HEK293 (cell line): Measurements from ENCODE around the gene PDE4B.

ENCODE experiments used
- CTCF ChIA-PET: fragments of 350-600 bp; formaldehyde crosslinking; extraction: SDS; loops from one replicate; lab custom pipeline; 2021; ENCODE audit warnings: antibody characterized with exemption; lab: Yijun Ruan, JAX
- POLR2A ChIA-PET: fragments of 300-600 bp; formaldehyde crosslinking; extraction: SDS; loops from one replicate; lab custom pipeline; 2020; ENCODE audit warnings: antibody characterized with exemption, inconsistent platforms; lab: Yijun Ruan, JAX
- H3K27ac ChIP-seq: fragments of 200-500 bp; sonication (Bioruptor generic); 2 replicates; pipeline ENCODE4 v1.5.1; 2014; ENCODE audit warnings: low read depth, low read length, control low read depth, inconsistent platforms; ENCODE audit errors: extremely low read depth
- H3K36me3 ChIP-seq, 2 experiments: fragments of 200-500 bp in 1 of 2; sonication (Bioruptor generic) in 1 of 2; 1 replicate in 1 of 2; 2 replicates in 1 of 2; pipeline ENCODE4 v1.5.1; 2014 to 2017; ENCODE audit warnings: inconsistent platforms in 2 of 2, low read length in 2 of 2; ENCODE audit not compliant: control insufficient read depth in 2 of 2, insufficient read depth in 1 of 2
- H3K4me1 ChIP-seq: fragments of 200-500 bp; sonication (Bioruptor generic); 2 replicates; pipeline ENCODE4 v1.5.1; 2014; ENCODE audit warnings: mild to moderate bottlenecking, low read length, inconsistent platforms; ENCODE audit not compliant: control insufficient read depth, insufficient read depth
- H3K4me3 ChIP-seq: 2 replicates; pipeline ENCODE4 v1.5.1; 2011; ENCODE audit warnings: low read depth, mild to moderate bottlenecking, control low read depth, low read length, moderate library complexity
- H3K9me3 ChIP-seq: fragments of 200-500 bp; sonication (Bioruptor generic); 2 replicates; pipeline ENCODE4 v1.5.1; 2014; ENCODE audit warnings: low read depth, low read length, inconsistent platforms; ENCODE audit not compliant: control insufficient read depth, insufficient read depth
- BCL11A ChIP-seq: fragments of 450-650 bp; formaldehyde crosslinking; IDR thresholded peaks from 2 replicates; pipeline ENCODE4 v1.5.1; 2016; ENCODE audit warnings: low read depth, missing biosample characterization, missing genetic modification characterization
- HOXC10 ChIP-seq: sonication (generic); formaldehyde crosslinking; IDR thresholded peaks from 2 replicates; pipeline ENCODE4 v1.8.1; 2023; ENCODE audit warnings: mild to moderate bottlenecking, missing genetic modification reagents
- SCRT2 ChIP-seq: fragments of 450-650 bp; formaldehyde crosslinking; IDR thresholded peaks from 2 replicates; pipeline ENCODE4 v1.5.1; 2016; ENCODE audit warnings: missing biosample characterization, missing genetic modification characterization
- SP3 ChIP-seq: fragments of 450-650 bp; formaldehyde crosslinking; IDR thresholded peaks from 2 replicates; pipeline ENCODE4 v1.5.1; 2016; ENCODE audit warnings: missing biosample characterization, missing genetic modification characterization
- ZNF112 ChIP-seq: fragments of 450-650 bp; formaldehyde crosslinking; IDR thresholded peaks from 2 replicates; pipeline ENCODE4 v1.5.0; 2017; ENCODE audit warnings: missing biosample characterization, missing genetic modification characterization
- ZNF174 ChIP-seq: fragments of 450-650 bp; formaldehyde crosslinking; IDR thresholded peaks from 2 replicates; pipeline ENCODE4 v1.5.0; 2017; ENCODE audit warnings: missing biosample characterization, mild to moderate bottlenecking, missing genetic modification characterization
- ZNF37A ChIP-seq: fragments of 450-650 bp; IDR thresholded peaks from 2 replicates; pipeline ENCODE4 v1.5.1; 2018; ENCODE audit warnings: missing biosample characterization, missing genetic modification characterization
- ZNF404 ChIP-seq: fragments of 450-650 bp; formaldehyde crosslinking; IDR thresholded peaks from 2 replicates; pipeline ENCODE4 v1.5.1; 2017; ENCODE audit warnings: missing biosample characterization, missing genetic modification characterization
- ZNF571 ChIP-seq: fragments of 450-650 bp; formaldehyde crosslinking; IDR thresholded peaks from 2 replicates; pipeline ENCODE4 v1.5.0; 2017; ENCODE audit warnings: missing biosample characterization, missing genetic modification characterization
- ZNF585B ChIP-seq: fragments of 450-650 bp; formaldehyde crosslinking; IDR thresholded peaks from 2 replicates; pipeline ENCODE4 v1.5.1; 2016; ENCODE audit warnings: missing biosample characterization, missing genetic modification characterization
- ZNF624 ChIP-seq: fragments of 450-650 bp; formaldehyde crosslinking; IDR thresholded peaks from 2 replicates; pipeline ENCODE4 v1.5.1; 2017; ENCODE audit warnings: missing biosample characterization, missing genetic modification characterization
- ZNF629 ChIP-seq: fragments of 450-650 bp; formaldehyde crosslinking; IDR thresholded peaks from 2 replicates; pipeline ENCODE4 v1.5.1; 2017; ENCODE audit warnings: missing biosample characterization, missing genetic modification characterization
- ZNF785 ChIP-seq: fragments of 450-650 bp; formaldehyde crosslinking; IDR thresholded peaks from 2 replicates; pipeline ENCODE4 v1.5.1; 2016; ENCODE audit warnings: missing biosample characterization, missing genetic modification characterization
- ZNF792 ChIP-seq: fragments of 450-650 bp; formaldehyde crosslinking; IDR thresholded peaks from 2 replicates; pipeline ENCODE4 v1.5.1; 2016; ENCODE audit warnings: missing biosample characterization, missing genetic modification characterization
- ZNF843 ChIP-seq: fragments of 450-650 bp; formaldehyde crosslinking; IDR thresholded peaks from 2 replicates; pipeline ENCODE4 v1.5.1; 2016; ENCODE audit warnings: missing biosample characterization, missing genetic modification characterization
- TF ChIP-seq, protein P1 (sequence below): fragments of 450-650 bp; formaldehyde crosslinking; IDR thresholded peaks from 2 replicates; pipeline ENCODE4 v1.5.1; 2016; ENCODE audit warnings: missing biosample characterization, missing genetic modification characterization, borderline replicate concordance
- TF ChIP-seq, protein P2 (sequence below): fragments of 450-650 bp; formaldehyde crosslinking; IDR thresholded peaks from 2 replicates; pipeline ENCODE4 v1.5.1; 2017; ENCODE audit warnings: missing biosample characterization, missing genetic modification characterization
- TF ChIP-seq, protein P3 (sequence below): fragments of 450-650 bp; formaldehyde crosslinking; IDR thresholded peaks from 2 replicates; pipeline ENCODE4 v1.5.1; 2016; ENCODE audit warnings: missing biosample characterization, missing genetic modification characterization, borderline replicate concordance
- TF ChIP-seq, protein P4 (sequence below): fragments of 450-650 bp; formaldehyde crosslinking; IDR thresholded peaks from 2 replicates; pipeline ENCODE4 v1.5.1; 2016; ENCODE audit warnings: missing biosample characterization, missing genetic modification characterization

The PDE4B gene

DNA sequence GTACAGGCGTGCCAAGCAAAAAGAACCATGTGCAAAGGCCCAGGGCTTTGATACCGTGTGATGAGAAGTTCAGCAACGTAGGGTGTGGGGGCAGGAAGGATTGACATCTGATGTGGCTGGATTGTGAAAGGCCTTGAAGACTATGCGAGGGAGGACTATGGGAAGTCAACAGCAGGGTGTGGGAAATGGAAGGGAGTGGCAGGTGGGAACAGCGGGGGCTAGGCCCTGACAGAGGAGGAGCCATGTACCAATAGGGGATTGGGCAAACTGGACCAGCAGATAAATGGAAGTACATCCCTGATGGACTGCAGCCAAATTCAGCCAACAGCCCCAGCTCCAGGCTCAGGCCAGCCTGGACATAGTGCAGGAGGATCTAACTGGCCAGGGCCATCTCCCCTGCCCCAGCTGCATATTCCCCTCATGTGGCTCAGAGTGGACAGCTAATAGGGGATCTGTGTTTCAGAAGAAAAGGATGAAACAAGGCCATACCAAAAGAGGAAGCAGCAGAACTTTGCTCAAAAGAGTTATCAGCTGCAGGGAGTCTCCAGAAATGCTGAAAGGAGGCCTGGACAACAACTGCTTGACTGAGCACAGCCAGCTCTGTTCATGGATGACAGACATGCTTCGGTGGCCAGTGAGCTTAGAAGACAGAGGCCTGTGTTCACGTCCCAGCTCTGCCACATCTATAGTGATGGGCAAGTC lies 601.0 kb downstream of the PDE4B start:
- no peaks in the 10 kb centered on the region for H3K36me3 ChIP-seq
- H3K9me3 ChIP-seq: no peaks in the 10 kb centered on the region
- no peak overlapping the region for H3K4me3 ChIP-seq
- H3K27ac ChIP-seq: no peak overlapping the region
- no peak for TF ChIP-seq ZNF404 (tag by site-specific recombination)
- no peak for TF ChIP-seq HOXC10 (CRISPR knock-in tag)
- no peak for TF ChIP-seq ZNF37A (tag by site-specific recombination)
- TF ChIP-seq ZNF112 (tag by site-specific recombination): no peak
- no peak for TF ChIP-seq ZNF629
- TF ChIP-seq, protein P1, sequence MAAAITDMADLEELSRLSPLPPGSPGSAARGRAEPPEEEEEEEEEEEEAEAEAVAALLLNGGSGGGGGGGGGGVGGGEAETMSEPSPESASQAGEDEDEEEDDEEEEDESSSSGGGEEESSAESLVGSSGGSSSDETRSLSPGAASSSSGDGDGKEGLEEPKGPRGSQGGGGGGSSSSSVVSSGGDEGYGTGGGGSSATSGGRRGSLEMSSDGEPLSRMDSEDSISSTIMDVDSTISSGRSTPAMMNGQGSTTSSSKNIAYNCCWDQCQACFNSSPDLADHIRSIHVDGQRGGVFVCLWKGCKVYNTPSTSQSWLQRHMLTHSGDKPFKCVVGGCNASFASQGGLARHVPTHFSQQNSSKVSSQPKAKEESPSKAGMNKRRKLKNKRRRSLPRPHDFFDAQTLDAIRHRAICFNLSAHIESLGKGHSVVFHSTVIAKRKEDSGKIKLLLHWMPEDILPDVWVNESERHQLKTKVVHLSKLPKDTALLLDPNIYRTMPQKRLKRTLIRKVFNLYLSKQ (tag by site-specific recombination): no peak
- TF ChIP-seq SP3 (tag by site-specific recombination): no peak
- TF ChIP-seq ZNF843 (tag by site-specific recombination): no peak
- no peak for TF ChIP-seq ZNF174
- no peak for TF ChIP-seq BCL11A (tag by site-specific recombination)
- no peak for TF ChIP-seq ZNF571 (tag by site-specific recombination)
- TF ChIP-seq, protein P2, sequence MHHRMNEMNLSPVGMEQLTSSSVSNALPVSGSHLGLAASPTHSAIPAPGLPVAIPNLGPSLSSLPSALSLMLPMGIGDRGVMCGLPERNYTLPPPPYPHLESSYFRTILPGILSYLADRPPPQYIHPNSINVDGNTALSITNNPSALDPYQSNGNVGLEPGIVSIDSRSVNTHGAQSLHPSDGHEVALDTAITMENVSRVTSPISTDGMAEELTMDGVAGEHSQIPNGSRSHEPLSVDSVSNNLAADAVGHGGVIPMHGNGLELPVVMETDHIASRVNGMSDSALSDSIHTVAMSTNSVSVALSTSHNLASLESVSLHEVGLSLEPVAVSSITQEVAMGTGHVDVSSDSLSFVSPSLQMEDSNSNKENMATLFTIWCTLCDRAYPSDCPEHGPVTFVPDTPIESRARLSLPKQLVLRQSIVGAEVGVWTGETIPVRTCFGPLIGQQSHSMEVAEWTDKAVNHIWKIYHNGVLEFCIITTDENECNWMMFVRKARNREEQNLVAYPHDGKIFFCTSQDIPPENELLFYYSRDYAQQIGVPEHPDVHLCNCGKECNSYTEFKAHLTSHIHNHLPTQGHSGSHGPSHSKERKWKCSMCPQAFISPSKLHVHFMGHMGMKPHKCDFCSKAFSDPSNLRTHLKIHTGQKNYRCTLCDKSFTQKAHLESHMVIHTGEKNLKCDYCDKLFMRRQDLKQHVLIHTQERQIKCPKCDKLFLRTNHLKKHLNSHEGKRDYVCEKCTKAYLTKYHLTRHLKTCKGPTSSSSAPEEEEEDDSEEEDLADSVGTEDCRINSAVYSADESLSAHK (tag by site-specific recombination): no peak
- no peak for TF ChIP-seq ZNF624 (tag by site-specific recombination)
- TF ChIP-seq, protein P3, sequence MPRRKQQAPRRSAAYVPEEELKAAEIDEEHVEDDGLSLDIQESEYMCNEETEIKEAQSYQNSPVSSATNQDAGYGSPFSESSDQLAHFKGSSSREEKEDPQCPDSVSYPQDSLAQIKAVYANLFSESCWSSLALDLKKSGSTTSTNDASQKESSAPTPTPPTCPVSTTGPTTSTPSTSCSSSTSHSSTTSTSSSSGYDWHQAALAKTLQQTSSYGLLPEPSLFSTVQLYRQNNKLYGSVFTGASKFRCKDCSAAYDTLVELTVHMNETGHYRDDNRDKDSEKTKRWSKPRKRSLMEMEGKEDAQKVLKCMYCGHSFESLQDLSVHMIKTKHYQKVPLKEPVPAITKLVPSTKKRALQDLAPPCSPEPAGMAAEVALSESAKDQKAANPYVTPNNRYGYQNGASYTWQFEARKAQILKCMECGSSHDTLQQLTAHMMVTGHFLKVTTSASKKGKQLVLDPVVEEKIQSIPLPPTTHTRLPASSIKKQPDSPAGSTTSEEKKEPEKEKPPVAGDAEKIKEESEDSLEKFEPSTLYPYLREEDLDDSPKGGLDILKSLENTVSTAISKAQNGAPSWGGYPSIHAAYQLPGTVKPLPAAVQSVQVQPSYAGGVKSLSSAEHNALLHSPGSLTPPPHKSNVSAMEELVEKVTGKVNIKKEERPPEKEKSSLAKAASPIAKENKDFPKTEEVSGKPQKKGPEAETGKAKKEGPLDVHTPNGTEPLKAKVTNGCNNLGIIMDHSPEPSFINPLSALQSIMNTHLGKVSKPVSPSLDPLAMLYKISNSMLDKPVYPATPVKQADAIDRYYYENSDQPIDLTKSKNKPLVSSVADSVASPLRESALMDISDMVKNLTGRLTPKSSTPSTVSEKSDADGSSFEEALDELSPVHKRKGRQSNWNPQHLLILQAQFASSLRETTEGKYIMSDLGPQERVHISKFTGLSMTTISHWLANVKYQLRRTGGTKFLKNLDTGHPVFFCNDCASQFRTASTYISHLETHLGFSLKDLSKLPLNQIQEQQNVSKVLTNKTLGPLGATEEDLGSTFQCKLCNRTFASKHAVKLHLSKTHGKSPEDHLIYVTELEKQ: no peak
- TF ChIP-seq ZNF785 (tag by site-specific recombination): no peak
- TF ChIP-seq ZNF792: no peak
- no peak for TF ChIP-seq SCRT2 (tag by site-specific recombination)
- no peak for TF ChIP-seq ZNF585B
- TF ChIP-seq, protein P4, sequence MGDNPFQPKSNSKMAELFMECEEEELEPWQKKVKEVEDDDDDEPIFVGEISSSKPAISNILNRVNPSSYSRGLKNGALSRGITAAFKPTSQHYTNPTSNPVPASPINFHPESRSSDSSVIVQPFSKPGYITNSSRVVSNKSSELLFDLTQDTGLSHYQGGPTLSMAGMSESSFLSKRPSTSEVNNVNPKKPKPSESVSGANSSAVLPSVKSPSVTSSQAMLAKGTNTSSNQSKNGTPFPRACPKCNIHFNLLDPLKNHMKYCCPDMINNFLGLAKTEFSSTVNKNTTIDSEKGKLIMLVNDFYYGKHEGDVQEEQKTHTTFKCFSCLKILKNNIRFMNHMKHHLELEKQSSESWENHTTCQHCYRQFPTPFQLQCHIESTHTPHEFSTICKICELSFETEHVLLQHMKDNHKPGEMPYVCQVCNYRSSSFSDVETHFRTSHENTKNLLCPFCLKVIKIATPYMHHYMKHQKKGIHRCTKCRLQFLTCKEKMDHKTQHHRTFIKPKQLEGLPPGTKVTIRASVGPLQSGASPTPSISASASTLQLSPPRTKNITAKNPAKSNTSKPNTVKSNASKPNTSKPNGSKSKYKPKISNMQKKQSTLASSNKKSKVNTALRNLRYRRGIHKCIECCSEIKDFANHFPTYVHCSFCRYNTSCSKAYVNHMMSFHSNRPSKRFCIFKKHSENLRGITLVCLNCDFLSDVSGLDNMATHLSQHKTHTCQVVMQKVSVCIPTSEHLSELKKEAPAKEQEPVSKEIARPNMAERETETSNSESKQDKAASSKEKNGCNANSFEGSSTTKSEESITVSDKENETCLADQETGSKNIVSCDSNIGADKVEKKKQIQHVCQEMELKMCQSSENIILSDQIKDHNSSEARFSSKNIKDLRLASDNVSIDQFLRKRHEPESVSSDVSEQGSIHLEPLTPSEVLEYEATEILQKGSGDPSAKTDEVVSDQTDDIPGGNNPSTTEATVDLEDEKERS: no peak
- TF ChIP-seq, all 188 proteins: peak for 0
- ChIA-PET CTCF (no interaction called here), POLR2A (no interaction called here)
- no peaks in the 10 kb centered on the region for H3K4me1 ChIP-seq
